DMS53 (cell line): ENCODE data around the gene GRAMD1B.

Experiments used
- DNase-seq: peaks from one replicate; lab custom pipeline; 2025; lab: John Stamatoyannopoulos, UW

GRAMD1B gene

GRCh38 chr11:123532131-123532530 lies 102.1 kb downstream of the GRAMD1B start:
- DNase-seq, result no peak

- no peak for DNase-seq
These were observed 105.3 kb downstream of the GRAMD1B start for GRCh38 chr11:123535401-123535800.

GRCh38 chr11:123536690-123537437 lies 106.8 kb downstream of the GRAMD1B start:
- peak; percentile 24 for DNase-seq

DNA sequence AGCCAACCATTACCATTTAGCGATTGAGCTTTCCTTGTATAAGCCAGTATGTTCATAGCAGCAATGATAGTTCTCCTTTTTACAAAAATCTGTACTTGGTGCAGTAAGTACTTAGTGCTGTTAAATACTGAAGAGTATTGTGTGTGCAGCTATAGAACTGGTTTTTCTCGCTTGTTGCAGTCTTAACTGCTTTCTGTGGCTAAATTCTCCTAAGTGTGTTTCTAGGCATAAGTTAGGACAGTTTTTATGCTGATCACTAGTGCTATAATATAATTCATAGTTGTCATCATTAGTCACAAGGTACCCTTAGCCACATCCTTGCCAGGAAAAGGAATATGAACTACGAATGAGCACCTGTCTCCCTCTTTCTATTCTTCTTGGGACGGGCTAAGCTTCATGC lies 107.7 kb downstream of the GRAMD1B start:
- no peak for DNase-seq

DNA sequence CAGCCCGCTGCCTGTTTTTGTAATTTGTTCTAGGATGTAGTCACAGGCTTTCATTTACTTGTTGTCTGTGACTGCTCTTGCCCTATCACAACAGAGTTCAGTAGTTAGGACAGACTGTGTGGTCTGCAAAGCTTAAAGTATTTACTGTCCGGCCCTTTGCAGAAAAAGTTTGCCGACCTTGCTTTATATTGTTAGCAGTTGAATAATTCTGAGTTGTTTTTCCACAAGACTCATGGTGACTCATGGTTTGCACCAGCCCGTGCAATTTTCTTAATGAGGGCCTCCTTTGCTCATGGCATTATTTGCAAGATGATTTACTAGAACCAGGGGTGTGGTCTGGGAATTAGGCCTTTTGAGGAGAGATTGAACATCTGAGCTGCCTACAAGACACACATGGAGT lies 113.7 kb downstream of the GRAMD1B start:
- DNase-seq, result peak; percentile 9

- DNase-seq, result no peak
These were observed 114.7 kb downstream of the GRAMD1B start for GRCh38 chr11:123544631-123545375.

- no peak for DNase-seq
These were observed 115.7 kb downstream of the GRAMD1B start for GRCh38 chr11:123545726-123546270.

GRCh38 chr11:123546515-123546914 lies 116.4 kb downstream of the GRAMD1B start:
- no peak for DNase-seq

DNA sequence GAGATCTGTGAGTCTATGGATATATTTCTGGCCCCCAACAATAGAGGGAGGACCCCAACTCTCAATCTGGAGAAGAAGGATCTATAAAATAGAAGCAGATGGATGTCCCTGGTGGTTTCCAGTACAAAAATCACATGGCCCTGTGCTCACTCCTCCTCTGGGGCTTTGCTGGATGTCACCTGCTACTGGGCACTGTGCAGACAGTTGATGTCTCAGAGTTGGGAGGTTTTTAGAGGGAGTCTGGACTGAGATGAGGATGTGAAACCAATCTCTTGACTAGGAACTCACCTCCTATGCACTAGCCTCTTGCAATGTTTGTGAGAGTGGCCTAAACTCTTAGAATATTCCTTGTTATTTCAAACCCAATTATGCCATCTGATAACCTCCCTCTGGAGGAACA lies 117.1 kb downstream of the GRAMD1B start:
- no peak for DNase-seq

DNA sequence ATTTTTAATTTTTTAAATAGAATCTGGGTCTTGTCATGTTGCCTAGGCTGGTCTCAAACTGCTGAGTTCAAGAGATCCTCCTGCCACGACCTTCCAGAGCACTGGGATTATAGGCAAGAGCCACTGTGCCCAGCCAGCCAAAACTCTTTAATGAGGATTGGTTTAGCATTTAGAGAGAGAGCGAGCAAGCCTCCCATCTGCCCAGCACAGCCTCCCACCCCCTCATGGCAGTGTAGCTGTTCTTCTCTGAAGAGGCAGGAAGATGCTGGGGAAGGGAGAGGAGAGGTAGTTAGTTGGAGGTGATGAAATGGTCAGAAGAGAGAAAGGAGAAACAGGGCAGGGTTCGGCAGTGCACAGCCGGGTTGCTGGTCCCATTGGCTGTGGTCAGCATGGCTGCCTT lies 118.7 kb downstream of the GRAMD1B start:
- DNase-seq, result no peak

- no peak for DNase-seq
These were observed 120.2 kb downstream of the GRAMD1B start for GRCh38 chr11:123549926-123550917.

GRCh38 chr11:123551079-123551478 lies 121.0 kb downstream of the GRAMD1B start:
- no peak for DNase-seq

DNA sequence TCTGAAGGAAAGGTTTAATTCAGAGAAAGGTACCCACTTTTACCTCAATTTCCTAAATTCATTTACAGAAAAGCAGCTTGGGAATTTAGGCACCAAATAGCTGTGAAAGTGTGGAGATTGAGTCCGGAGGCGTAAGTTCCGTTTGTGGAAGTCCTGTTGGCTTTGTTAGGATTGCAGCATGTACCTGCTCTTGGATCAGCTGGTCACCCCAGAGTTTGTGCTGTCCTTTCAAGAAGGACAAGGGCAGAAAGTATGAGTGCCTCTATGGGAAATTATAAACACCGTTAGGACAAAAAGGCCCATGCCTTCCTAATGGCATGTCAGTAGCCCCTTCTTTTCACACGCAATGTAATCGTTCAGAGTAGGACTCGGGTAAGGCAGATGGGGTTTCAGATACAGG lies 126.6 kb downstream of the GRAMD1B start:
- DNase-seq, result no peak

- no peak for DNase-seq
These were observed 128.7 kb downstream of the GRAMD1B start for GRCh38 chr11:123558536-123559315.

GRCh38 chr11:123559523-123559955 lies 129.5 kb downstream of the GRAMD1B start:
- peak; percentile 70 for DNase-seq

DNA sequence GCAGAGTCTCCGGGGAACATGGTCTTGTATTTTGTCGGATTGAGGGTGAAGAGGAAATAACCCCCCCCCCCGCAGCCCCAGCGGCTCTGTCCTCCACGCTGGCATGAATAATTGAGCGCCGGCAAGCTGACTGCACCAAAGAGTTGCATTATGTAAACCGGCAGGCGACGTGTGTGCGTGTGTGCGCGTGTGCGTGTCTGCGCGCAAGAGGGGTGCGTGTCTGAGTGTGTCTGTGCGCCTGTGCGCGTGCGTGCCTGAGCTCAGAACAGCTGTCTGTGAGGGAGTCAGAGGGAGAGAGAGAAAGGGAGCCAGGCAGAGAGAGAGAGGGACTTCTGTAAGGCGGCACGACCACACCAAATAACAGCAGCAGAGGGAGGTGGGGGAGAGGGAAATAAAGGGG lies 129.9 kb downstream of the GRAMD1B start:
- DNase-seq, result peak; percentile 95

- DNase-seq, result no peak
These were observed 131.3 kb downstream of the GRAMD1B start for GRCh38 chr11:123561431-123561800.

DNA sequence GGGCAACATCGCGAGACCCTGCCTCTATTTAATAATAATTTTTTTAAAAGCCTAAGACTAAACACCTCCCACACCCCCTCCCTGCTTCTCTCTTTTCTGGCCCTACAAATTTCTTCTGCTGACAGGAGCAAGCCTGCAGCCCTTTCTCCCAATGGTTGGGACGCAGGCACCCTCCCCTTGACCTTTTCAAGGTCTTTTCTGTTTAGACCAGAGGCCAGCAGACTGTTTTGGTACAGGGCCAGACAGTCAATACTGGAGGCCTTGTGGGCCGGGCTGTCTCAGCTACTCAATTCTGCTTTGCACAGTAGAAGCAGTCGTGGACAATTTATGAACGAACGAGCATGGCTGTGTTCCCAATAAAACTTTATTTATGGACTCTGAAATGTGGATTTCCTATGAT lies 132.1 kb downstream of the GRAMD1B start:
- DNase-seq, result no peak

DNA sequence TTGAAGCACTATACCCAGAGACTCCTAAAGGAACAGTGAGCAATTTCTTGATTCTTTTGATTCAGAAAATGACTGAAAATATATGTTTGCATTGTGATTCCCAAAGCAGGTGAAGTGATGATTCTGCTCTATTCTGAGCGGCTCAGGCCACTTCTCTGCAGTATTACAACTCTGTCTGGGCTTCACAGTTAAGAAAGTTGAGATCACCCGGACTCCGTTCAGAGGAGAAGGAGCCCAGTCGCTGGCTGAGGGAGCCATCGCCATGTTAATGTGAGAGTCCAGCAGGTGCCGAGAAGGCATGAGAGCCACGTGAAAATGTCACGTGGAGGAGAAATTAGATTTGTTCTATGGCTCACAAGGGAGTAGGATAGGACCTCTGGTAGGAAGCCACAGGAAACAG lies 132.8 kb downstream of the GRAMD1B start:
- no peak for DNase-seq

- no peak for DNase-seq
These were observed 134.2 kb downstream of the GRAMD1B start for GRCh38 chr11:123564221-123564620.

DNA sequence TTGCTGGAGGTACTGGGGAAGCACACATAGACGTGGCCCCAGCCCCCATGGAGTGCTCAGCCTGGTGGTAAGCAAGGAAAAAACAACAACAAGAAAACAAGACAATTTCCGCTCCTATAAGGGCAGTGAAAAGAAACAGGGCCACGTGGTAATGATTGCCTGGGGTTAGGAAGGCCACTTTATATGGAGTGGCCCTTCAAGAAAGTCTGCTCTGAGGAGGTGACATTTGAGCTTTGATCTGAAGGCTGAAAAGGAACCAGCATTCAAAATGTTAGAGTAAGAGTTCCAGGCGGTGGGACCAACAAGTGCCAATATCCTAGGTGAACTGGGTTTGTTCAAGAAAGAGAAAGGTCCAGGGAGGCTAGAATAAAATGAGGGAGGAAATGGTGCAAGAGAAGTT lies 136.8 kb downstream of the GRAMD1B start:
- DNase-seq, result no peak
